ENCODE data around the gene USP53.

DNA sequence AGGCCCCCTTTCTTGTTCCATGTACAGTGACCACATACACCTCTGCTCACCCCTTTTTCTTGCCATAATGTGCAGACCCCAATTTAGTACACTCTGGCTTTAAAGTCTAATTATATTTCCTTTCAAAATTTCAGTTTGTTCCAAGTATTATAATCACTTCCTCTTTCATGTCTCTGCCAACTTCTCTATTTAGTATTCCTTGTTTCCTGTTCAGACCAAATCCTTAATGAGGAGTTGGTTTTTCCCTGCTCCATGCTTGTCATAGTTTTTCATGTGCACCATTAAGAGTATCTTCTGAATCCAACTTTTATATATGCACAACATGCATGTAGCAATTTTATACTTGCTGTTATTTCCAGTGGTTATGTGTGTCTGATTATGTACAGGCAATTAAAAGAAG, 32.3 kb downstream of the USP53 start:
- TF ChIP-seq GATA2 (IDR thresholded peaks at IDR 0.05; ENCODE audit: low read depth, low read length) (no peak), GATA3 (IDR thresholded peaks at IDR 0.05; ENCODE audit: low read depth, low read length) (no peak)
